HCT116 (cell line): ENCODE measurements around the gene NAALADL2. TPM values are rescaled to one million over a fixed set of nuclear protein-coding genes. Genes with fewer than 3 reads are reported as not detected.

Experiments used
- ATAC-seq: fragments of 200-7000 bp; cut with Tn5 transposase; 2 replicates; pipeline ENCODE4 v1.9.1; 2020; ENCODE audit warnings: mild to moderate bottlenecking, moderate library complexity
- BruUV-seq: library from RNA; stranded (reverse); fragments of 400-500 nt; replicated peaks from 2 replicates; lab custom pipeline; 2021; lab: Mats Ljungman, UMichigan
- CTCF ChIA-PET: fragments of 300-600 bp; sonication (Branson Sonifier 250); formaldehyde crosslinking; loops from one replicate; lab custom pipeline; 2021; ENCODE audit warnings: antibody characterized with exemption; lab: Charles Lee
- POLR2A ChIA-PET: fragments of 300-600, 350-600 bp; sonication (Branson Sonifier 250); formaldehyde crosslinking; loops from one replicate; lab custom pipeline; 2021; ENCODE audit warnings: antibody characterized with exemption; lab: Charles Lee
- RAD21 ChIA-PET, 2 experiments: fragments of 300-600 bp; sonication (Branson Sonifier 250); formaldehyde crosslinking; loops; one replicate each; lab custom pipeline; 2023; ENCODE audit warnings: low total read pairs in 2 of 2; ENCODE audit not compliant: uncharacterized antibody in 2 of 2, unreplicated experiment in 2 of 2, low non-redundant PET in 1 of 2; lab: Charles Lee
- DNase-seq: peaks from one replicate; pipeline ENCODE4 v3.0.0-alpha.2; 2010; ENCODE audit warnings: low read depth, low spot score
- H2AFZ ChIP-seq: fragments of 200-600 bp; shearing (Covaris generic), sonication (generic); 2 replicates; pipeline ENCODE4 v1.6.1; 2017; ENCODE audit warnings: low read depth, mixed run types, mixed read lengths, antibody characterized with exemption, low read length; ENCODE audit not compliant: poor library complexity, severe bottlenecking
- H3K27ac ChIP-seq: 2 replicates; pipeline ENCODE4 v1.5.1; 2012; ENCODE audit warnings: low read depth, low read length
- H3K27me3 ChIP-seq: fragments of 200-600 bp; sonication (generic); 2 replicates; pipeline ENCODE4 v1.6.1; 2016; ENCODE audit warnings: mixed run types, low read length, mixed read lengths; ENCODE audit not compliant: insufficient read depth
- H3K36me3 ChIP-seq, 2 experiments: fragments of 200-500 bp in 1 of 2; fragments of 200-600 bp in 1 of 2; sonication (Bioruptor generic) in 1 of 2; sonication (generic) in 1 of 2; 2 replicates each; pipeline versions ENCODE4 v1.5.1 to v1.6.1; 2014 to 2016; ENCODE audit warnings: low read length in 2 of 2, inconsistent platforms in 1 of 2, mixed read lengths in 1 of 2, mixed run types in 1 of 2; ENCODE audit not compliant: insufficient read depth in 2 of 2, control insufficient read depth in 1 of 2
- H3K4me1 ChIP-seq, 2 experiments: fragments of 200-600 bp in 1 of 2; sonication (generic) in 1 of 2; 2 replicates each; pipeline versions ENCODE4 v1.5.1 to v1.6.1; 2012 to 2017; ENCODE audit warnings: low read length in 2 of 2, inconsistent platforms in 1 of 2, mild to moderate bottlenecking in 1 of 2, mixed read lengths in 1 of 2, mixed run types in 1 of 2, moderate library complexity in 1 of 2; ENCODE audit not compliant: insufficient read depth in 2 of 2, control insufficient read depth in 1 of 2
- H3K4me2 ChIP-seq: fragments of 200-600 bp; sonication (generic); 2 replicates; pipeline ENCODE4 v1.6.1; 2017; ENCODE audit warnings: mixed run types, low read length, mixed read lengths
- H3K4me3 ChIP-seq, 2 experiments: fragments of 200-600 bp in 1 of 2; sonication (generic) in 1 of 2; replicated peaks in 1 of 2; 2 replicates each; pipeline ENCODE4 v1.5.1; 2011 to 2016; ENCODE audit warnings: low read length in 2 of 2, control low read depth in 1 of 2, low read depth in 1 of 2, mild to moderate bottlenecking in 1 of 2, mixed read lengths in 1 of 2, mixed run types in 1 of 2
- H3K79me2 ChIP-seq: fragments of 200-600 bp; sonication (generic); 2 replicates; pipeline ENCODE4 v1.6.1; 2017; ENCODE audit warnings: mild to moderate bottlenecking, mixed run types, low read length, moderate library complexity, mixed read lengths; ENCODE audit not compliant: insufficient read depth
- H3K9ac ChIP-seq: fragments of 200-600 bp; sonication (generic); 2 replicates; pipeline ENCODE4 v1.6.1; 2016; ENCODE audit warnings: low read length, mixed read lengths
- H3K9me2 ChIP-seq: fragments of 200-600 bp; sonication (generic), shearing (Covaris generic); 2 replicates; pipeline ENCODE4 v1.6.1; 2017; ENCODE audit warnings: mixed run types, mild to moderate bottlenecking, moderate library complexity; ENCODE audit not compliant: insufficient read depth
- H3K9me3 ChIP-seq, 2 experiments: fragments of 200-500 bp in 1 of 2; fragments of 200-600 bp in 1 of 2; sonication (Bioruptor generic) in 1 of 2; sonication (generic) in 1 of 2; 2 replicates each; pipeline ENCODE4 v1.6.1; 2014 to 2017; ENCODE audit warnings: low read length in 2 of 2, mixed read lengths in 2 of 2, inconsistent platforms in 1 of 2, low read depth in 1 of 2, mild to moderate bottlenecking in 1 of 2, mixed run types in 1 of 2, moderate library complexity in 1 of 2; ENCODE audit not compliant: control insufficient read depth in 1 of 2, insufficient read depth in 1 of 2
- H4K20me1 ChIP-seq: fragments of 200-600 bp; sonication (generic), shearing (Covaris generic); 2 replicates; pipeline ENCODE4 v1.6.1; 2017; ENCODE audit warnings: mixed run types, mild to moderate bottlenecking, moderate library complexity; ENCODE audit not compliant: insufficient read depth
- CBX3 ChIP-seq: IDR thresholded peaks from 2 replicates; pipeline ENCODE4 v1.6.1; 2012; ENCODE audit warnings: low read depth
- CEBPB ChIP-seq: IDR thresholded peaks from 2 replicates; pipeline ENCODE4 v1.6.1; 2012; ENCODE audit warnings: low read depth
- EGR1 ChIP-seq: IDR thresholded peaks from 2 replicates; pipeline ENCODE4 v1.6.1; 2012; ENCODE audit warnings: low read depth
- ELF1 ChIP-seq: IDR thresholded peaks from 2 replicates; pipeline ENCODE4 v1.6.1; 2012; ENCODE audit warnings: low read depth, borderline replicate concordance
- SIN3A ChIP-seq: IDR thresholded peaks from 2 replicates; pipeline ENCODE4 v1.6.1; 2012; ENCODE audit warnings: low read depth
- SP1 ChIP-seq: IDR thresholded peaks from 2 replicates; pipeline ENCODE4 v1.6.1; 2012; ENCODE audit warnings: low read depth
- SRF ChIP-seq: IDR thresholded peaks from 2 replicates; pipeline ENCODE4 v1.6.1; 2012; ENCODE audit warnings: low read depth
- YY1 ChIP-seq: IDR thresholded peaks from 2 replicates; pipeline ENCODE4 v1.6.1; 2011; ENCODE audit warnings: low read length, low read depth, moderate library complexity, mild to moderate bottlenecking; ENCODE audit not compliant: insufficient replicate concordance; ENCODE audit errors: extremely low read depth
- ZFX ChIP-seq: fragments of 450-650 bp; IDR thresholded peaks from 2 replicates; pipeline ENCODE4 v1.6.1; 2017
- intact Hi-C: fragments of 100-400 bp; cut with micrococcal nuclease; formaldehyde crosslinking; loops from 2 replicates; pipeline ENCODE4 v1.10.0; 2022
- total RNA-seq: library from RNA; stranded (reverse); gene quantifications from one replicate; pipeline ENCODE4 v1.2.1, GENCODE V29; 2021; ENCODE audit not compliant: unreplicated experiment
- TF ChIP-seq, protein P1 (sequence below): IDR thresholded peaks from 2 replicates; pipeline ENCODE4 v1.6.1; 2012; ENCODE audit warnings: low read depth
- TF ChIP-seq, protein P2 (sequence below): IDR thresholded peaks from 2 replicates; pipeline ENCODE4 v1.6.1; 2011; ENCODE audit warnings: mild to moderate bottlenecking, low read length, moderate library complexity; ENCODE audit not compliant: insufficient replicate concordance; ENCODE audit errors: extremely low read depth
- TF ChIP-seq, protein P3 (sequence below): IDR thresholded peaks from 2 replicates; pipeline ENCODE4 v1.6.1; 2012

Gene NAALADL2
- total RNA-seq, 1 experiment from 2014 or later, result 2.9 TPM

DNA sequence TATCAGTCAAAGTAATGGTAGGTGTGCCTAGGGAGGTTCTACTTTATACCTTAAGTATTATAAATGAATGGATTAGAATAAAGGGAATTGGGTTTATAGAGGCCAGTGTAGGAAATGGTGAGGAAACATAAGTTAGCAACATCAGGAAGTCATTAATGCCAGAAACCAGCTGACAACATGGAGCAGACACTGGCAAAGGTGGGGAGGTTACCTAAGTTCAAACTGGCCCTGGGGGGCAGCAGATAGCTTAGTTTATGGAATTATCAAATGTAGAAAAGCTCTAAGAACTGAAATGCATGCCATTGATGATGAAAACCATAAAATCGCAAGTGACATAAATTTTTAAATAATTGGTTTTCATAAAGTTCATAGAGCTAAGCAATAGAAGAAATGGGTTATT is 498.6 kb downstream of the NAALADL2 start:
- Histone ChIP-seq H3K27ac (no peak overlapping the region), H2AFZ (no peak overlapping the region), H3K27me3 (no peaks in the 10 kb centered on the region), H3K4me2 (no peak overlapping the region), H3K4me1 (no peaks in the 10 kb centered on the region), H3K9me3 (no peaks in the 10 kb centered on the region), H3K4me3 (no peak overlapping the region), H3K9me2 (no peaks in the 10 kb centered on the region), H3K36me3 (no peaks in the 10 kb centered on the region), H4K20me1 (no peaks in the 10 kb centered on the region), H3K79me2 (no peaks in the 10 kb centered on the region), H3K9ac (no peak overlapping the region)
- DNase-seq (no peak), ATAC-seq (no peak)
- POLR2A ChIA-PET, result no interaction called here
- intact Hi-C loops, result no loop called here
- RAD21 ChIA-PET, result no interaction called here
- CTCF ChIA-PET, result no interaction called here
- BruUV-seq, result no TSS peak
- TF ChIP-seq SP1 (no peak), YY1 (no peak), EGR1 (no peak), ELF1 (no peak), ZFX (no peak), CBX3 (no peak)
- TF ChIP-seq, protein P1, sequence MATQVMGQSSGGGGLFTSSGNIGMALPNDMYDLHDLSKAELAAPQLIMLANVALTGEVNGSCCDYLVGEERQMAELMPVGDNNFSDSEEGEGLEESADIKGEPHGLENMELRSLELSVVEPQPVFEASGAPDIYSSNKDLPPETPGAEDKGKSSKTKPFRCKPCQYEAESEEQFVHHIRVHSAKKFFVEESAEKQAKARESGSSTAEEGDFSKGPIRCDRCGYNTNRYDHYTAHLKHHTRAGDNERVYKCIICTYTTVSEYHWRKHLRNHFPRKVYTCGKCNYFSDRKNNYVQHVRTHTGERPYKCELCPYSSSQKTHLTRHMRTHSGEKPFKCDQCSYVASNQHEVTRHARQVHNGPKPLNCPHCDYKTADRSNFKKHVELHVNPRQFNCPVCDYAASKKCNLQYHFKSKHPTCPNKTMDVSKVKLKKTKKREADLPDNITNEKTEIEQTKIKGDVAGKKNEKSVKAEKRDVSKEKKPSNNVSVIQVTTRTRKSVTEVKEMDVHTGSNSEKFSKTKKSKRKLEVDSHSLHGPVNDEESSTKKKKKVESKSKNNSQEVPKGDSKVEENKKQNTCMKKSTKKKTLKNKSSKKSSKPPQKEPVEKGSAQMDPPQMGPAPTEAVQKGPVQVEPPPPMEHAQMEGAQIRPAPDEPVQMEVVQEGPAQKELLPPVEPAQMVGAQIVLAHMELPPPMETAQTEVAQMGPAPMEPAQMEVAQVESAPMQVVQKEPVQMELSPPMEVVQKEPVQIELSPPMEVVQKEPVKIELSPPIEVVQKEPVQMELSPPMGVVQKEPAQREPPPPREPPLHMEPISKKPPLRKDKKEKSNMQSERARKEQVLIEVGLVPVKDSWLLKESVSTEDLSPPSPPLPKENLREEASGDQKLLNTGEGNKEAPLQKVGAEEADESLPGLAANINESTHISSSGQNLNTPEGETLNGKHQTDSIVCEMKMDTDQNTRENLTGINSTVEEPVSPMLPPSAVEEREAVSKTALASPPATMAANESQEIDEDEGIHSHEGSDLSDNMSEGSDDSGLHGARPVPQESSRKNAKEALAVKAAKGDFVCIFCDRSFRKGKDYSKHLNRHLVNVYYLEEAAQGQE, result no peak

DNA sequence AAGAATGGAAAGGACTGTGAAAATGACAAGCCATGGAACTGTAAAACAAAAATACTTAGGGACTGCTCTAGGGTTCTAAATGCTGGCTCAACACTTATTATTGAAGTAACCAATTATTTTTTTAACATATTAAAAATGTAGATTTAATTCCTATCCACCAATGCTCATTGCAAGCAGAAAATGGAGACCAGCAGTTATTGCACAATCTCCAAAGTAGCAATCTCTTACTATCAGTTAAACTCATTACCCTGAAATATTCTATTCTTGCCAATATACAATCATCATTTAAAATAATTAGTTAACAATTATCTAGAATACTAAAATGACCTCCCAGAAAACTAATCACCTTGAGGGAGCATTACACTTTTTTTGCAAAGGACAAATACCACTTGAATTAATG is 499.8 kb downstream of the NAALADL2 start:
- Histone ChIP-seq H2AFZ (no peak overlapping the region), H3K4me2 (no peak overlapping the region), H3K9me3 (no peaks in the 10 kb centered on the region), H3K4me1 (no peaks in the 10 kb centered on the region), H3K27me3 (no peaks in the 10 kb centered on the region), H3K27ac (no peak overlapping the region), H3K9ac (no peak overlapping the region), H3K9me2 (no peaks in the 10 kb centered on the region), H3K36me3 (no peaks in the 10 kb centered on the region), H4K20me1 (no peaks in the 10 kb centered on the region), H3K4me3 (no peak overlapping the region), H3K79me2 (no peaks in the 10 kb centered on the region)
- intact Hi-C loops, result no loop called here
- ChIA-PET POLR2A (no interaction called here), CTCF (no interaction called here), RAD21 (no interaction called here)
- BruUV-seq, result no TSS peak
- ATAC-seq (no peak), DNase-seq (no peak)
- no peak for TF ChIP-seq SRF
- TF ChIP-seq CBX3, result no peak
- no peak for TF ChIP-seq CEBPB
- TF ChIP-seq ELF1, result no peak
- TF ChIP-seq ZFX, result no peak
- no peak for TF ChIP-seq YY1
- TF ChIP-seq, protein P2, sequence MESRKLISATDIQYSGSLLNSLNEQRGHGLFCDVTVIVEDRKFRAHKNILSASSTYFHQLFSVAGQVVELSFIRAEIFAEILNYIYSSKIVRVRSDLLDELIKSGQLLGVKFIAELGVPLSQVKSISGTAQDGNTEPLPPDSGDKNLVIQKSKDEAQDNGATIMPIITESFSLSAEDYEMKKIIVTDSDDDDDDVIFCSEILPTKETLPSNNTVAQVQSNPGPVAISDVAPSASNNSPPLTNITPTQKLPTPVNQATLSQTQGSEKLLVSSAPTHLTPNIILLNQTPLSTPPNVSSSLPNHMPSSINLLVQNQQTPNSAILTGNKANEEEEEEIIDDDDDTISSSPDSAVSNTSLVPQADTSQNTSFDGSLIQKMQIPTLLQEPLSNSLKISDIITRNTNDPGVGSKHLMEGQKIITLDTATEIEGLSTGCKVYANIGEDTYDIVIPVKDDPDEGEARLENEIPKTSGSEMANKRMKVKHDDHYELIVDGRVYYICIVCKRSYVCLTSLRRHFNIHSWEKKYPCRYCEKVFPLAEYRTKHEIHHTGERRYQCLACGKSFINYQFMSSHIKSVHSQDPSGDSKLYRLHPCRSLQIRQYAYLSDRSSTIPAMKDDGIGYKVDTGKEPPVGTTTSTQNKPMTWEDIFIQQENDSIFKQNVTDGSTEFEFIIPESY, result no peak
- TF ChIP-seq, protein P3, sequence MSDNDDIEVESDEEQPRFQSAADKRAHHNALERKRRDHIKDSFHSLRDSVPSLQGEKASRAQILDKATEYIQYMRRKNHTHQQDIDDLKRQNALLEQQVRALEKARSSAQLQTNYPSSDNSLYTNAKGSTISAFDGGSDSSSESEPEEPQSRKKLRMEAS, result no peak
- no peak for TF ChIP-seq SIN3A
